Measurements from ENCODE around the gene PARP11. TPM values are rescaled to one million over a fixed set of nuclear protein-coding genes. Genes with fewer than 3 reads are reported as not detected.

PARP11 gene
- total and polyA plus RNA-seq, 5 experiments from 2014 or later = 6.4 to 34.2 (median 8.7) TPM

DNA sequence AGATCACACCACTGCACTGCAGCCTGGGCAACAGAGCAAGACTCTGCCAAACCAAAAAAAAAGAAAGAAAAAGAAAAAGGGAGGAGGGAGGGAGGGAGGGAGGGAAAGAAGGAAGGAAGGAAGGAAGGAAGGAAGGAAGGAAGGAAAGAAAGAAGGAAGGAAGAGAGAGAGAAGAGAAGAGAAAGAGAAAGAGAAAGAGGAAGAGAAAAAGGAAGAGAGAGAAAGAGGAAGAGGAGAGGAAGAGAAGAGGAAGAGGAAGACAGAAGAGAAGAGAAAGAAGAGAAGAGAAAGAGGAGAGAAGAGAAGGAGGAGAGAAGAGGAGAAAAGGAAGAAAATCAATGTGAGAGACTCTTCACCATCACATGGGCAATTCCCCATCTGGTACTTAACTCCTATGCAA is 62.7 kb downstream of the PARP11 start:
- POLR2A ChIA-PET = no interaction called here
- no peak for ATAC-seq
- Mint-ChIP-seq H3K27ac (peak overlapping the region in 6 of 10 donors; percentile 31 to 74 (median 64)), H3K4me3 (no peak overlapping the region), H3K4me1 (peaks cover 0 to 5% (median 2%) of the 10 kb centered on the region in 4 donors), H3K27me3 (no peaks in the 10 kb centered on the region), H3K36me3 (peaks cover 4 to 74% (median 6%) of the 10 kb centered on the region in 3 donors), H3K9me3 (no peaks in the 10 kb centered on the region)
- DNase-seq = no peak

DNA sequence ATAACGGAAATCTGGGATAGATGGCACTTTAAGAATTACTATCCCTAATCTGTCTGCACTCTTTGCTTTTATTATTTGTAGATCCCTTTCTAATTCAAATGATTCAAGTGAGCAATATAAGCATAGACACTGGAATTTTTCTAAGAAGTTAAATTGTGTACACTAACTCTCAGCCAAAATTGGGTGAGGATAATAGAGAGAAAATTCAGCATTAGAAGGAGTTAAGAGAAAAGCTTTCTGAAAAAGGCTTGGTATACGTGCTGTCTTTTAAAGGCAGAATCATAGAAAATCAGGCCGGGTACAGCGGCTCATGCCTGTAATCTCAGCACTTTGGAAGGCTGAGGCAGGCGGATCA is 63.2 kb downstream of the PARP11 start:
- no peak overlapping the region for H3K4me3 Mint-ChIP-seq
- peaks cover under 1 to 69% (median 6%) of the 10 kb centered on the region in 3 donors for H3K36me3 Mint-ChIP-seq
- no peak for DNase-seq
- no peak for ATAC-seq
- no peaks in the 10 kb centered on the region for H3K27me3 Mint-ChIP-seq
- peaks cover 0 to 5% (median under 1%) of the 10 kb centered on the region in 4 donors for H3K4me1 Mint-ChIP-seq
- H3K27ac Mint-ChIP-seq = peak overlapping the region in 3 of 10 donors; percentile 60 to 71 (median 63)
- no peaks in the 10 kb centered on the region for H3K9me3 Mint-ChIP-seq
- POLR2A ChIA-PET = no interaction called here

DNA sequence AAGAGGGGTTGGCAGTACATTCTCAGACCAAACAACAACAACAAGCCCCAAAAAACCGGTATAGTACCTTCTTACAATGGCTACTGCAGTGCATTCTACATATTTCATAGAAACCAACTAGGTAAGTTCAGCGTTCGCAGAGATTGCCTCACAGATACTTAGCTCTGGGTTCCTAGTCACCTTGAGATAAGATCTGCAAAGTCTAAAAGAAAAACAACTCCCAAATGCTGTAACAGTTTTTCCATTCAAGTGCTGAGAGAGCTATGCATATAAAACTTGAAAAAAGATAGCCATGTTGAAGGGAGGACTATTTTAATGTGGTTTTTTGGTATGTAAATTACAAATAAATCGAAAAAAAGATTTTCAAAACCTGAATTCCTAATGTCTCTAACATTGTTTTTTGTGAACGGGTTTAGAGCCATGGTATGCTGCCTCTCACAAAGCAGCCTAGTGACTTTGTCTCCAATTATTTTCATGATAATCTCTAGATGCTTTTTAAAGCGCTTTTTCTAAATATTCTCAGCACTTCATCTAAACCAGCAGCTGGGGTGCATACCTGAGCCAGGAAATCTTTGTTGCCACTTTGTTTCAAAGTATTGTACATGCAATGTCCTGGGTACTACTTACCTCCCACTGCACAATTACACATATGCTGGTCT is 63.7 kb downstream of the PARP11 start:
- H3K36me3 Mint-ChIP-seq = peaks cover 0 to 66% (median 6%) of the 10 kb centered on the region in 3 donors
- no peak overlapping the region for H3K4me3 Mint-ChIP-seq
- no peak for DNase-seq
- H3K27ac Mint-ChIP-seq = peak overlapping the region in 4 of 10 donors; percentile 3 to 63 (median 19)
- peaks cover 0 to 5% (median under 1%) of the 10 kb centered on the region in 4 donors for H3K4me1 Mint-ChIP-seq
- no peaks in the 10 kb centered on the region for H3K27me3 Mint-ChIP-seq
- POLR2A ChIA-PET = no interaction called here
- no peaks in the 10 kb centered on the region for H3K9me3 Mint-ChIP-seq
- no peak for ATAC-seq

DNA sequence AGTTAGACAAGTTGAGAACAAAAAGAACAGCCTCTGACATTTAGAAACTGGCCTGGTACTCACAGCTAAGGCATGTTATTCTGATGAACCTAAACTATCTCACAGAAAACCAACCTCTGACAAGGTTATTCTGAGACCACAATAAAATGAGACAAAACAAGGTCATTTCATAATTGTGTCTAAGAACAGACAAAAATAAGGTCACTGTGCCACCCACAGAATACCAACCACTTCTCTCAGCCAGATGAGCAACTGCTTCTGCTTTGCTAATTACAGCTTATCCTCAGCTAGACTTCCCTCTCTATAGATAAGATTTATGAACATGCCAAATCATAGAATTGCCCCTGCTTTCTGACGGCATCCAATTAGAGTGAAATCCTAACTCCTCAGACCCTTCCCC is 68.1 kb downstream of the PARP11 start:
- H3K36me3 Mint-ChIP-seq = peaks cover 0 to 49% (median 2%) of the 10 kb centered on the region in 3 donors
- ATAC-seq = no peak
- peak overlapping the region in 1 of 10 donors; percentile 9 for H3K27ac Mint-ChIP-seq

DNA sequence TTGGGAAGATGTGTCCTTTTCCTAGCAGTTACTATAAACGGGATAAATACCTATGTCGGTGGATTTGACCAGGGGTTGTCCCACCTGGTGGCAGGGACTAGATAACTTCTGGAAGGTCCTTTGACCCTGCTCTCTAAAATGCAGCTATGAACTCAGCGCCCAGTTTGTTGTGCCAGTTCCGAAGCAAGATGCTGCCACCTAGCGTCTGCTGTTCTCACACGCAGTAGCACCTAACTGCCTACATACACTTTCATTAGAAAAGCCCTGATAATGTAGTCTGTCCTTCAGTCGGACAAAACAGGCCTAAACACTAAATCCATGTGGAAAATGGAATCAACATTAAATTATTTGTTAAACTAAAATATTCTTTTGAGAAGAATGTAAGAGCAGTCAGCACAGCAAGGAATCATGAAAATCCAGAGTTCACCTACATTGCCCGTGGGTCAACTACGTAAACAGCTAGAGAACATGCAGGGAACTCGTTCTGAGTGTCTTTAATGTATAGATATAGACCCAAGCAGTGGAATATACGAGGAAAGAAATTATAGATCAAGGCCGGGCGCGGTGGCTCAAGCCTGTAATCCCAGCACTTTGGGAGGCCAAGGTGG is 69.2 kb downstream of the PARP11 start:
- Mint-ChIP-seq H3K4me1 (no peaks in the 10 kb centered on the region), H3K36me3 (peaks cover 0 to 47% (median 4%) of the 10 kb centered on the region in 3 donors), H3K27ac (peak overlapping the region in 1 of 10 donors; percentile 3), H3K4me3 (no peak overlapping the region), H3K9me3 (no peaks in the 10 kb centered on the region), H3K27me3 (no peaks in the 10 kb centered on the region)
- peak; percentile 73 to 86 for ATAC-seq
- POLR2A ChIA-PET = interaction anchor here (0.6 to 0.7 kb wide), 2 partner anchors 506 to 522 kb away, joined by 3 to 5 read pairs; no protein-coding TSS in a partner anchor
- DNase-seq = peak; percentile 42 to 81 (median 60)

More for the DNA sequence above, 68.1 kb downstream of the PARP11 start:
- Mint-ChIP-seq H3K4me1 (no peaks in the 10 kb centered on the region), H3K9me3 (no peaks in the 10 kb centered on the region), H3K4me3 (no peak overlapping the region), H3K27me3 (no peaks in the 10 kb centered on the region)
- DNase-seq = no peak
- POLR2A ChIA-PET = interaction anchor here (0.6 kb wide), 1 partner anchor 521 kb away, joined by 5 read pairs; no protein-coding TSS in a partner anchor

DNA sequence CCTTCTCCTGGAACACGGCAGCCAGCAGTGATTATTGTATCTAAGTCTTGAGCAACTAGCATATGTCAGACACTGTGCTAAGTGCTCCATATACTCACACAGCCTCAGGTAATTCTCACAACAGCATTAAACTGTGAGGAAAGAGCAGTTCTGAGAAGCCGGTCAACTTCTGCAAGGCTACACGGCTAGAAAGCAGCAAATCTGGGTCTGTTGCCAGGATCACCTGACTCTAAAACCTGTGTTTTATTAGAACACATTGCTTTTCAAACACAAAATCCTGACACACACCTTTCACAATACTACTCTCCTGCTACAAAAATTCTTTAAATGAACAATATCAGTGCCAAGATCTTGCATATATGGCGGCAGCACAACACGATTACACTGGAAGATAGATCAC is 70.5 kb downstream of the PARP11 start:
- no peak for ATAC-seq
- peaks cover 0 to 51% (median 8%) of the 10 kb centered on the region in 3 donors for H3K36me3 Mint-ChIP-seq
- no peaks in the 10 kb centered on the region for H3K27me3 Mint-ChIP-seq
- no peak for DNase-seq
- H3K4me1 Mint-ChIP-seq = no peaks in the 10 kb centered on the region
- POLR2A ChIA-PET = no interaction called here
- no peak overlapping the region for H3K4me3 Mint-ChIP-seq
- H3K9me3 Mint-ChIP-seq = no peaks in the 10 kb centered on the region
- no peak overlapping the region for H3K27ac Mint-ChIP-seq

DNA sequence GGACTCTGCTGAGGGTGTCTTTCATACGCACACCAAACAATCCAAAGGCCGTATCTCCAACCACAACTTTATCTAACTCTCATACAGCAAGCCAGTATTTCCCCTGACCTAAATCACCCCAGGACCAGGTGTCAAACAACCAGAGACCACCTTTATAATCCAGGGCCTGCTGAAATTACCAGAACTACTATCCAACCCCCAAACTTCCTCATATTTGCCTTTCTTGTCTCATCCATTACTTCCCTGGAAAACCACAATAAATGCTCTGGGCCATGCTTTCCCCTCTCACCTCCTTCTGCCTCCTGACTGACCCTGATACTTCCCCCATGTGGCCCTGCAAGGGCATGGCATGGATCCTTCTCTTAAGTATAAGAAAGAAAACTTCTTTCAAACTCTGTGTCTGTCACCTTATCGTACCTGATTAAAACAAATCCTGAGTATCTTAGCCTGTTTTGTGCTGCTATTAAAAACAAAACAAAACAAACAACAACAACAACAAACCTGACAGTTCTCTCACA is 75.6 kb downstream of the PARP11 start:
- H3K27me3 Mint-ChIP-seq = no peaks in the 10 kb centered on the region
- POLR2A ChIA-PET = no interaction called here
- DNase-seq (no peak), ATAC-seq (no peak)
- H3K4me3 Mint-ChIP-seq = no peak overlapping the region
- H3K27ac Mint-ChIP-seq = peak overlapping the region in 2 of 10 donors; percentile 73 to 75
- H3K9me3 Mint-ChIP-seq = no peaks in the 10 kb centered on the region
- peaks cover 6 to 35% (median 21%) of the 10 kb centered on the region in 3 donors for H3K36me3 Mint-ChIP-seq
- H3K4me1 Mint-ChIP-seq = no peaks in the 10 kb centered on the region

DNA sequence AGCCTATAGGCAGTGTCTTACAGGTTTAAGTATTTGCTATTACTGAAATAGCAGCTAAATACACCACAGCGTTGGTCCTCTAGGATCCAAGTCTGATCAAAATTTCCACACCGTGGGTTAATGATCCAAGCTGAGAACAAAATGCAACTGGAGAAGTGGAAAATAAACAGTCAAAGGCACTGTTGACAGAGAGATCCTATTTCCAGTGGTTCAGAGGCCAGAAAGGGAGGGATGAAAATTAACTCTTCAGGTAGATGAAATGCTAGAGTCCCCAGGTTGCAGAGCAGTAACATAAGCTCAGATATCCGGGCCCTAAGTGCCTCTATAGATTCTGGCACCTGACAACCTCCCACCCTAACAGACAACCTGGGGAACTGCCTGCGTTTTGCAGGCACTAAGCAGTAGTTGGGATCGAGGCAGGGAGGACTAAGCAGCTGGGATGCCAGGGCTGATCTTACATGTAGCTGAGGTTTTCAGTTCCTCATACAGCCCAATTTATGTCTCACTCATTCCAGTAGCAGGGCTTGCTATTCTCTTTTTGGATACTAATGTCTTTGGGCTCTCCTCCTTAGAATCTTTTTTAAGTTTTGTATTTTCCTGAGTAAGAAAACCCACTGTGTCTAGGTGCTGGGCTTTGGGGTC is 77.6 kb downstream of the PARP11 start:
- no peak for DNase-seq
- Mint-ChIP-seq H3K27me3 (no peaks in the 10 kb centered on the region), H3K4me1 (no peaks in the 10 kb centered on the region), H3K4me3 (no peak overlapping the region), H3K36me3 (peaks cover 6 to 37% (median 21%) of the 10 kb centered on the region in 3 donors), H3K9me3 (no peaks in the 10 kb centered on the region), H3K27ac (no peak overlapping the region)
- no peak for ATAC-seq
- POLR2A ChIA-PET = no interaction called here

DNA sequence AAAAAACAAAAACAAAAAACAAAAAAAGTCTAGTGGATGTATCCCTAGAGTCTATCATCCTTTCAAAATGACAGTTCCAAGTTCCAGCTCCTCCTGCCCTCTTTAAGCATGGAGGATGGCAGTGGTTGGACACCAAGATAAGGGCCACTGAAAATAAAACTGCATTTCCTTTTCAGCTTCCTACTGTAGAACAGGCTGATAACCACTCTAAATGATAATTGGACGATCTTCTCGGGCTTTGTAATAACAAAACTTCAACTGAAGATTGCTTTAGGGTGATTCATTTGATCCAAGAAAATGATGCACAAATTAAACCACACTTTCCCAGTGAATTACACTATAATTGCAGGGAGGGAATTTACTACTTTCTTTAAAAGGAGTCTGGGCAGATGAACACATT is 78.1 kb downstream of the PARP11 start:
- ATAC-seq (no peak), DNase-seq (no peak)
- POLR2A ChIA-PET = no interaction called here
- no peak overlapping the region for H3K4me3 Mint-ChIP-seq
- no peaks in the 10 kb centered on the region for H3K9me3 Mint-ChIP-seq
- peaks cover 6 to 37% (median 21%) of the 10 kb centered on the region in 3 donors for H3K36me3 Mint-ChIP-seq
- no peaks in the 10 kb centered on the region for H3K4me1 Mint-ChIP-seq
- no peaks in the 10 kb centered on the region for H3K27me3 Mint-ChIP-seq
- H3K27ac Mint-ChIP-seq = no peak overlapping the region

DNA sequence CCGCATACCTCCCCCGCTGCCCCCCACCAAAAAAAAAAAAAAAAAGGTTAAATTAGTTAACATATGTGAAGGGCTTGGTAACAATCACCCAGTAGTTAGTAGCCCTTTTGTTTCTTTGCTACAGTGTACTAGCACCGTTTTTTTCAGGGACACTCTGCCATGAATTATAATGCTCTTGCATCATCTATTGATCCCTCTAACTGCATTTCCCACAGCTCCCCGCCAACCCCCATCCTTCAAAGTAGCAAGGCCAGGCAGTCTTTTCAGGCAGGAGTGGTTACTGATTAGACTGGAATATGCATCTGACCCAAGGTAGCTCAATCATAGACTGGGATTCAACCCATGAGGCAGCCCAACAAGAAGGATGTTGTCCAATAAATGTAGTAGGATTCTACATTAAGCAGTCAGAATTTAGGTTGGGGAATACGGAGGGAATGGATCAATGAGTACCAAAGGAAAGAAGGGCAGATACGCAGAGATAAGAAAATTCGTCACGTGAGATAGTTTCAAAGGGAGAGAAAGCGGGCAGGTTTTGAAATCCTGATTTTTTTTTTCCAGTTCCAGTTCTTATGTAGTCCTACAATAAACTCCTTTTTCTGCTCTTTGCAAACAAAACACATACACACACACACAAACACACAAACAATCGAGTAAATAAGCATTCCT is 80.4 kb downstream of the PARP11 start:
- Mint-ChIP-seq H3K4me1 (no peaks in the 10 kb centered on the region), H3K27me3 (no peaks in the 10 kb centered on the region), H3K36me3 (peaks cover 12 to 31% (median 24%) of the 10 kb centered on the region in 3 donors), H3K27ac (no peak overlapping the region), H3K9me3 (peaks cover 0 to 15% (median 1%) of the 10 kb centered on the region in 9 donors), H3K4me3 (no peak overlapping the region)
- no peak for ATAC-seq
- POLR2A ChIA-PET = no interaction called here
- no peak for DNase-seq

DNA sequence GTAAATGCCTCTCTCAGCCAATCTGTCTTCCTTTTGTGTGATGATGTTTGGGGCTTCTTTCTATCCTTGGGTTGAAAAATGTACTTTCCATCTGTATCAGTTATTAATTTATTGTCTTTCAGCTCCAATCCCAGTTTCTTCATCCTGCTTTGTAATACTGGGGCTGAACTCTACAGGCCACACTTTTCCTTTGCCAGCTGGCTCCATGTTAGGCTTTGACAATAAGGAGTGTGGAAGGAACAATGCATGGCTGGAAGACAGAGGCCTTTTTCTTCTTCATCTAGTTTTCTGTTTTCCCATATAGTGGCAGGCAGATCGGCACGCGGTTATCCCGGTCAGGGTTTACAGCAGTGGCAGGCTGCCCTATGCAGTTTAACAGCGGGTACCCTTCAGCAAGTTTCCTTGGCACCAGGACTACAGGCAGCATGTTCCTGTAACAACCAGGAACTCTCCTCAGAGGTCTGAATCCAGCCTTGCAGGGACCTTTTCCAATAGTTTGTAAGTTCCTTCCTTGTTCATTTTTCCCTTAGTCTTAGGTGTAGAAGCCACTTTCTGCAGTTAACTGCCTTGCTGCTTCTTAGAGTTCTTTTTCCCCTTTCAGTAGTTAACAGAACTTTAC is 81.8 kb downstream of the PARP11 start:
- Mint-ChIP-seq H3K27me3 (no peaks in the 10 kb centered on the region), H3K4me3 (no peak overlapping the region), H3K27ac (no peak overlapping the region), H3K4me1 (no peaks in the 10 kb centered on the region), H3K36me3 (peaks cover 17 to 36% (median 33%) of the 10 kb centered on the region in 3 donors), H3K9me3 (peaks cover 0 to 16% (median 1%) of the 10 kb centered on the region in 9 donors)
- ATAC-seq (no peak), DNase-seq (no peak)
- POLR2A ChIA-PET = no interaction called here

DNA sequence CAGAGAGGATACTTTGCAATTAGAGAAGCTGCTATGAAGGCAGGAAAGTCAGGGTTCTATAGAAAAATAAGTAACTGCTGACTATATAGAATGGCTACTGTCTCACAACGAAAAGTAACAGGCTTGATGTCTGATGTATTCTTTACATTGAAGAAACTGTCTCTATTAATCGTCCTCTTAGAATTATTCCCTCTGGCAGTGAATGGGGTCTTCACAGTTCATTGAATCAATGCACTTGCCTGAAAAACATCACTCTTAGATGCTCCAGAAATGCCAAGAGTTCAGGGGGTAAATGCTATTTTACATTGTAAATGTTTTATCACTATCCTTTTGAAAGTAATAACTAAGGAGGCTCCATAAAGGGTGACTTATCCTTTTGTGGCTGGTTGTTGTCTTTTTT is 82.6 kb downstream of the PARP11 start:
- H3K4me3 Mint-ChIP-seq = no peak overlapping the region
- no peaks in the 10 kb centered on the region for H3K27me3 Mint-ChIP-seq
- DNase-seq (no peak), ATAC-seq (no peak)
- POLR2A ChIA-PET = no interaction called here
- H3K9me3 Mint-ChIP-seq = peaks cover 0 to 16% (median 3%) of the 10 kb centered on the region in 9 donors
- H3K27ac Mint-ChIP-seq = no peak overlapping the region
- H3K36me3 Mint-ChIP-seq = peaks cover 17 to 34% (median 33%) of the 10 kb centered on the region in 3 donors
- no peaks in the 10 kb centered on the region for H3K4me1 Mint-ChIP-seq

All from naive thymus-derived CD8-positive, alpha-beta T cell (primary cell).